ENCODE results near the gene RASL11B.

RASL11B gene

DNA sequence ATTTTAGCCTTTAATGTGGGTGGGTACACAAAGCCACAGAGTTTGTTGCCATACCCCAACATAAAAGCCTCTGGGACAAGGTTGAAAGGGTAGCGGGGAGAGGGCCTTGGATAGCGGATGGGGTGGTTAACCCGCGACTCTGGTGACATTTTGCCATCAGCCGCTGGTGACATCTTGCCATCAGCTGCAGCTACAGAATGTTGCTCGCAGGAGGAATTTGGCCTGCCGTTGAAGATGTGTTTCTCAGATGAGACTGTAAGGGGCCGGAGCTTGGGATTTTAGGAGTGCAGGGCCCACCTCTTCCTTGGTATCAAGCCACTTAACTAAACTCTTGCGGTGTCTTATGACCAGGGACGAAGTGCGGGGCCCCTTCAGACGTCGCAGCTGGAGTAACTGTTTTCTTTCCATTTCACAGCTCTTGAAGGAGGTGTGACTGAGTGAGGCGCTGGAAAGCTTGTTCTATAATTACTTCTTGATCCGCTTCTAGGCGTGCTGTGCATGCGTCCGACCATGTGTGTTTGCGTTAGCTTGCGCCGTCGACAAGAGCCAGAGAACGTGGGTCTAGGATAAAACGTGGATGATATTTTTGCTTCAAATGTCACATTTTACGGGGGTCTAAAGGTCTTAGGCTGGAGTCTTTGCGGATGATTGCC is 820 bp upstream of the RASL11B start:
- H3K9me3 Mint-ChIP-seq = no peaks in the 10 kb centered on the region
- H3K36me3 Mint-ChIP-seq = peaks cover 4% of the 10 kb centered on the region
- H3K27ac Mint-ChIP-seq = no peak overlapping the region
- peaks cover 5% of the 10 kb centered on the region for H3K4me1 Mint-ChIP-seq
- peaks cover 24% of the 10 kb centered on the region for H3K27me3 Mint-ChIP-seq
- H3K4me3 Mint-ChIP-seq = peak overlapping the region; percentile 81

DNA sequence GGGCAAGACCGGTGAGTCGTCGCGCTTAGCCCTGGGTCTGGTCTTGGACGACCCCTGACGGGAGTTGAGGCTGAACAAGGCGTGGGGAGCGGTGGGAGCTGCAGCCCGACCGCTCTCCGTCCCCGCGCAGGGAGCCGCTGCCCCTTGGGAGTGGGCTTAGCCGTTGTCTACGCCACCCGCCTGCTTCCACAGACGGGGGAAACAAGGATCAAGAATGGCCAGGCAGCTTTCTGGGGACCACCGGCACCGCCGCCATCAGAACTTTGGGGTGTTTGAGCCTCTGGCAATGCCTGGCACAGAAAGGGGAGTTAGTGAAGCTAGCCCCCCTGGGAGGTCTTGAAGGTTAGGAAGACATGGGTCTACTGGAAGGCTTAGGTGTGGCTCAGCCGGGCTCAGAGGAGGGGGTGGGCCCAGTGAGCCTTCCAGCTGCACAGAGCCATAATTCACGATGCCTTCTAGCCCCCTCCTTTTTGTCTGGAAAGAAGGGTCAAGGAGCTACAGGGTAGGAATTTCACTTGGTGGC is 583 bp downstream of the RASL11B start:
- Mint-ChIP-seq H3K9me3 (no peaks in the 10 kb centered on the region), H3K27ac (no peak overlapping the region), H3K4me3 (peak overlapping the region; percentile 70), H3K27me3 (peaks cover 18% of the 10 kb centered on the region), H3K4me1 (peaks cover 5% of the 10 kb centered on the region), H3K36me3 (peaks cover 4% of the 10 kb centered on the region)

DNA sequence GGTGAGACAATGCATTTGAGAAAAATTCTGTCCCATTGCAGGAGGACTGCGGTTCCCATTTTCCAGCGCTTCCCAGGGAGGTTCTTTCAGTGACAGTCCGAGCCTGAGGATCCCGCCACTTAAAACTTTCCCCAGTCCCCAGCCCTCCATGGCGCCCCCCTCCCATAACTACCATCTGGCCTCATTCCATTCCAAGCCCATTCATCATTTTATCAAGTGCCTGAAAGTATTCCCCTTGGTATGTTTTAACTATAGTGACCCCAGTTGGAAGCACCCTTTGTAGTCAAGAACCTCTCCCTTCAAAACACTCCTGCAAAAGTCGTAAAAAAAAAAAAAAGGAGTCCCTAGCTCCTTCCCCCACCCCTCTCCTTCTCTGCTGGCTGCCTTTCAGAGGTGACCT is 1.2 kb downstream of the RASL11B start:
- H3K9me3 Mint-ChIP-seq = no peaks in the 10 kb centered on the region
- H3K27me3 Mint-ChIP-seq = peaks cover 16% of the 10 kb centered on the region
- H3K4me3 Mint-ChIP-seq = no peak overlapping the region

DNA sequence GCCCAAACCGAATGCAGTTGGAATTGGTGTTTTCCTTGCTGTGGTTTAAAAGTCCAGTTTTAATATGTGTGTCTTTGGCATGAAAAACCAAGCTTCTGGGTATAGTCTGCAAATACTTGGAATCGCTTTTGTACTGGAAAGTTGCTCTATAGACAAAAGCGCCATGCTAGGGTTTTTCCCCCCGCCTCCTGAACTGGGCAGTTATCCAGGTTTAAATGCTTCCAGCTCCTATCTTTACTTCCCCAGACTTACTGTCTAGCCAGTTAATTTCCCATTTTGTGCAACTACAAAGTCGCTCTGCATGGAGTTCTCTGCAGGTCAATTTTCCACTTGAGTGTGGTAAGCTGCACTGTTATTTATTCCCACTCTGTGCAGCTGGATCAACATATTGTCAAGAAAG is 2.7 kb downstream of the RASL11B start:
- Mint-ChIP-seq H3K4me3 (no peak overlapping the region), H3K4me1 (peaks cover 5% of the 10 kb centered on the region), H3K9me3 (no peaks in the 10 kb centered on the region), H3K36me3 (no peaks in the 10 kb centered on the region), H3K27ac (no peak overlapping the region), H3K27me3 (peaks cover 16% of the 10 kb centered on the region)

More for the DNA sequence above, 1.2 kb downstream of the RASL11B start:
- Mint-ChIP-seq H3K36me3 (peaks cover under 1% of the 10 kb centered on the region), H3K4me1 (peaks cover 5% of the 10 kb centered on the region), H3K27ac (no peak overlapping the region)

DNA sequence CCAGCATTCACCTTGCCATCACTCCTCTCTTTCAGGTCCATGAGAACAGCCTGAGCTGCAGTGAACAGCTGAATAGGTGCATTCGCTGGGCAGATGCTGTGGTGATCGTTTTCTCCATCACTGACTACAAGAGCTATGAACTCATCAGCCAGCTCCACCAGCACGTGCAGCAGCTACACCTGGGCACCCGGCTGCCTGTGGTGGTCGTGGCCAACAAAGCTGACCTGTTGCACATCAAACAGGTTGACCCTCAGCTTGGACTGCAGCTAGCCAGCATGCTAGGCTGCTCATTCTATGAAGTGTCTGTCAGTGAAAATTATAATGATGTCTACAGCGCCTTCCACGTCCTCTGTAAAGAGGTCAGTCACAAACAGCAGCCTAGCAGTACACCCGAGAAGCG is 3.2 kb downstream of the RASL11B start:
- no peaks in the 10 kb centered on the region for H3K36me3 Mint-ChIP-seq
- no peak overlapping the region for H3K4me3 Mint-ChIP-seq
- H3K4me1 Mint-ChIP-seq = peaks cover 5% of the 10 kb centered on the region
- no peak overlapping the region for H3K27ac Mint-ChIP-seq
- no peaks in the 10 kb centered on the region for H3K9me3 Mint-ChIP-seq
- H3K27me3 Mint-ChIP-seq = peaks cover 15% of the 10 kb centered on the region

DNA sequence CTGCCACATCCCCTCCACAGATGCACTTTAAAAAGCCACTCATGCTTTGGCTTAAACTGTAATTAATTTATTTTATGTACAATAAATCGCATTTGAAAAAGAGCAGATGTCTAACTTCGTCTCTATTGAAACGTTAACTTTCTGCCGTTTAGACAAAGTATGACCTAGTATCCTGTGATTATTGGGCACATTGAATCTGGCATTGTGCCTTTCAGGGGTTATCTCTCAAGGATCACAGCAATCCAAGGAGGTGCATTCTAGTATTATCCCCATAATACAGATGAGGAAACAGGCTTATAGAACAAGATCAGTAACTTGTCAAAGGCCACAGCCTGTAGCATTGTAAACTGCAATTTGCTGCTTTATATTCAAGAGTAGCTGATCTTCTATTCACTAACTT is 4.6 kb downstream of the RASL11B start:
- Mint-ChIP-seq H3K4me1 (no peaks in the 10 kb centered on the region), H3K9me3 (no peaks in the 10 kb centered on the region), H3K27me3 (peaks cover 5% of the 10 kb centered on the region), H3K36me3 (peaks cover 3% of the 10 kb centered on the region), H3K27ac (no peak overlapping the region), H3K4me3 (no peak overlapping the region)

DNA sequence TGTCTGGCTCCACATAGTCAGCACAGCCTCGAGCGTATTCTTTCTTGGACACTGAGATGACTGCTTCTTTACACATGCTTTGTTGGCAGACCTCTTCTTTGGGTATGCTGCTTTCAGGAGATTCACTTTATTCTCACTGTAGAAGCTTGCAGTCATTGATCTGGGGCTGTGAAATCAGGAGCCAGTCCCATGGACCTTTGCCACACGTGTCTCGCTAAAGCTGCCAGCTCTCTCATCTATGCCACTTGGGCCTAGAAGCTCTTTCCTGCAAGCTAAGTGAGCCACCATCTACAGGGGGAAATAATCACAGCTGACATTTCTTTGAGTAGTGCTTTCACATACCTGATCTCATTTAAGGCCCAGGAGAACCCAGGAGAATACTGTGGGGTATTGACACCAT is 5.0 kb downstream of the RASL11B start:
- peaks cover 5% of the 10 kb centered on the region for H3K27me3 Mint-ChIP-seq
- no peaks in the 10 kb centered on the region for H3K9me3 Mint-ChIP-seq
- H3K4me3 Mint-ChIP-seq = no peak overlapping the region
- H3K27ac Mint-ChIP-seq = no peak overlapping the region
- H3K36me3 Mint-ChIP-seq = peaks cover 3% of the 10 kb centered on the region
- H3K4me1 Mint-ChIP-seq = no peaks in the 10 kb centered on the region

DNA sequence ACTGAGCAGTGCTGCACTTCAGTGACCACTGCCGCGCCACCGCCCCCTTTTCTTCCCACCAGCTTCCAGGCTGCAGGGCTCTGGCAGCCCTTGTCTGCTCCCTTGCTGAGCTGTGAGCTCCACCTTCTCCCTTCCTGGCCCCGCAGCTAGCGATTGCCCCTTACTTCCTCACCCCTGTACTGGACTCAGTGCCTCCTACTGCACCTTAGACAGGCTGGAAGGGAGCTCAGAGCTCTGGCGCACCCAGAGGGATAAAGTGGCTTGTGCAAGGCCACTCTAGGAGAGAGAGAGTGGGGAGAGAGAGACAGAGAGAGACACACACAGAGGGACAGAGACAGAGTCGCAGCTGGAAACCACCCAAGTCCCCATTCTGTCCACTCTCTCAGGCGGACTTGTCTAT is 6.0 kb downstream of the RASL11B start:
- Mint-ChIP-seq H3K36me3 (peaks cover 8% of the 10 kb centered on the region), H3K9me3 (no peaks in the 10 kb centered on the region), H3K4me3 (no peak overlapping the region), H3K27ac (no peak overlapping the region), H3K27me3 (peaks cover 5% of the 10 kb centered on the region), H3K4me1 (no peaks in the 10 kb centered on the region)

DNA sequence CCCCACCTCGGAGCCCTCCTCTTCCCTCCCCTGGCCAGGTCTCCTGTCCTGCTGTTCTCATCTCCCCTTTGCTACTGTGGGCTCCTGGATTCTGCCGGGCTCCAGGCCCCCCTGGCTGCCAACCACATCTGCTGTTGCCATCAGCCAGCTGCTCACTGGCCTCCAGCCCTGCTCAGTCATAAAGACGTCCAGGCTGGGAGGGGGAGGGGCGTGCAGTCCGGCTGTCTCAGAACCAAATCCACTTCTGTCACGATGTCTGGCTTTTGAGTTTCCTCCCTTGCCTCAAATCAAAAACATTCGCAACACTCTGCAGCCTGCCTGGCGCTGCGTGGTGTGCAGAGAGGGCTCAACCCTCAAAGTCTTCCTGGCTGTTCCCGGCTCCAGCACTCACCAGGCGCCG is 7.1 kb downstream of the RASL11B start:
- Mint-ChIP-seq H3K27me3 (peaks cover under 1% of the 10 kb centered on the region), H3K36me3 (peaks cover 11% of the 10 kb centered on the region), H3K9me3 (no peaks in the 10 kb centered on the region), H3K4me3 (no peak overlapping the region), H3K27ac (no peak overlapping the region), H3K4me1 (no peaks in the 10 kb centered on the region)

DNA sequence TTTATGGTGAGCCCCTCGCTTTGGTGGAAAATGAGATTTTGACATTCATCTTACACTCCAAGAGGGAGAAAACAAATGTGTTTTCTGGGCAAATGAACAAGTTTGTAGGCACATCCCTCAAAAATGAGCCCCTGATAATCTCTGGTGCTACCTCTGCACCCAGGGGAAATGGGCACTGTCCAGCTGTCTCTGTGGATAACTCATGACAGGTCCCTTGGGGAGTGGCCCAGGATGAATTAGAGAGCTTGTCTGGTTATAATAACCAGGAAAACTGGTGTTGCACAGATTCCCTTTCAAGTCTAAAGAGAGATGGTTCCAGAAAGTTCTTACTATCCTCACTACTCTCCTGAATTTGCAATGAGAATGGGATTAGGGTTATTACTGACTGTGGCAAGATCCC is 7.5 kb downstream of the RASL11B start:
- no peaks in the 10 kb centered on the region for H3K9me3 Mint-ChIP-seq
- no peaks in the 10 kb centered on the region for H3K27me3 Mint-ChIP-seq
- H3K4me1 Mint-ChIP-seq = no peaks in the 10 kb centered on the region
- H3K36me3 Mint-ChIP-seq = peaks cover 11% of the 10 kb centered on the region
- no peak overlapping the region for H3K4me3 Mint-ChIP-seq
- no peak overlapping the region for H3K27ac Mint-ChIP-seq

DNA sequence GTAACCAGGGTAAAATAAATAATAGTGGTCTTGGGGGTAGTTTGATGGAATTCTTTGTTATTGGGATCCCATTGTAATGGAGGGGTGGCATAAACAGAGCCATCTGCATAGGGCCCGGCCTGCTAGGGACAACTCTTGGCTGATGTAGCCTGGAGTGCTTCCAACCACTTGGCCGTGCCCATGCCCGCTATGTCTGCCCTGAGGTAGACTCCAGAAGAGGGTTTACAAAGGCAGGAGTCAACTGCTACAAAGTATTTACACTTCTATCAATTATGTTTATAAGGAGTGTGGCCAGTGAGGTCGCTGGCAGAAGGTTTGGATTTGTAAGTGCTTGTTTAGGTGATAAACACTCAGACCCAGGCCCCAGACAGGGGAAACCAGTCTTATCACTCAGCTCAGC is 8.1 kb downstream of the RASL11B start:
- H3K4me1 Mint-ChIP-seq = no peaks in the 10 kb centered on the region
- H3K9me3 Mint-ChIP-seq = no peaks in the 10 kb centered on the region
- H3K27me3 Mint-ChIP-seq = no peaks in the 10 kb centered on the region
- no peak overlapping the region for H3K27ac Mint-ChIP-seq
- H3K36me3 Mint-ChIP-seq = peaks cover 11% of the 10 kb centered on the region
- no peak overlapping the region for H3K4me3 Mint-ChIP-seq

DNA sequence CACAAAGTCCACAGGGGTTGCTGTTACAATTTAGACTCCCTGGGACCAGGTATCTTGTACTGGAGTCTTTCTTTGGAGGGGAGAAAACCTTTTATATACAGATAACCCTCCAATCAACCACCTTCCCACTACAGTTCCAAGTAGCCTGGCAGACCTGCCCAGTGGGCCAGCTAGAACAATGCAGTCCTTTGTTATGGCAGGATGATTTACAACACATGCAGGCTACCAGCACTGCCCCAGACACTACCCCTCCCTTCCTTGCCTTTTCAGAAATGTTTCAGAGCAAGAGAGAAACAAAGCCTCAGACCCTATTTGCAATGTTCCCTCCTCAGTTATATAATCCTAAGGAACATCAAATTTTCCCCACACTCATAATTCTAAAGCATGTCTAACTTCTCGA is 11.1 kb downstream of the RASL11B start:
- Mint-ChIP-seq H3K27me3 (no peaks in the 10 kb centered on the region), H3K27ac (no peak overlapping the region), H3K36me3 (peaks cover 20% of the 10 kb centered on the region), H3K9me3 (no peaks in the 10 kb centered on the region), H3K4me1 (peaks cover 18% of the 10 kb centered on the region), H3K4me3 (no peak overlapping the region)

DNA sequence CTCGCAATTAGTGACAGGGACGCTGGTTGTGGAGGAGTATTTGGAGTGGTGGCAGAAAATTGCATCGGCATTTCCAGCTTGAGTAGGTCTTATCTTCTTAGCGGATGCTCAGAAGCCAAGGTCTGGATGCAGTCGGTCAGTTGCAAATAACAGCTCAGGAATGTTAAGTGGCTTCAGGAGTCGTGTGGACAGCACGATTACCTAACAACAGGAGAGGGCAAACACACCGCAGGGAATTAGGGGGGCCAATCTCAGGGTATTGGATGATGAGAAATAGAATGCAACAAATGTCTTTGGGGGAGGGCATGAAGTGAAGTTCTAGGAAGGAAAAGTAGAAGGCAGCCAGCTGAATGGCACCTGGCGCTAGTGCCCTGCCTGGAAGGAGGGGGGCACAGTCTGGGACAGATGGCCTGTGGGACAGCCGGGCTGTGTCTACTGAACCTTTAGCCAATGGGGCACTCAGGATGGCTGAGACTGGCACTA is 11.8 kb downstream of the RASL11B start:
- peaks cover 18% of the 10 kb centered on the region for H3K4me1 Mint-ChIP-seq
- no peak overlapping the region for H3K4me3 Mint-ChIP-seq
- H3K9me3 Mint-ChIP-seq = no peaks in the 10 kb centered on the region
- peaks cover 22% of the 10 kb centered on the region for H3K36me3 Mint-ChIP-seq
- H3K27me3 Mint-ChIP-seq = no peaks in the 10 kb centered on the region
- no peak overlapping the region for H3K27ac Mint-ChIP-seq

DNA sequence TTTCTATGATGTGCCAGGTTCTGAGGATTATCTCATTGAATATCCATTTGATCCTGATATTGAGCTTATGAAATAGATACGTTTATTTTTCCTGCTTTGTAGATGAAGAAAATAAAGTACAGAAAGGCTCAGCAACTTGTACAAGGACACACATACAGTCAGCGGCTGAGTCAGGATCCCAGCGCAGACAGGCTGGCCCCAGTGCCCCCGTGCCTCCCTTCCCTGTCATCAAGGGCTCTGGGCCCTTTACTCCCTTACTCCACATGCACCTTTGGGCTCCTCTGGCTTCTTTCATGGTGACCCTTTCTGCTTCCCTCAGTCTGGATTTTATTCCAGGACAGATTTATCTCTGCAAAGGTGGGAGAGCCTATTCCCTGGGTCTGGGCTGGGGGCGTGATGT is 12.8 kb downstream of the RASL11B start:
- H3K27ac Mint-ChIP-seq = no peak overlapping the region

DNA sequence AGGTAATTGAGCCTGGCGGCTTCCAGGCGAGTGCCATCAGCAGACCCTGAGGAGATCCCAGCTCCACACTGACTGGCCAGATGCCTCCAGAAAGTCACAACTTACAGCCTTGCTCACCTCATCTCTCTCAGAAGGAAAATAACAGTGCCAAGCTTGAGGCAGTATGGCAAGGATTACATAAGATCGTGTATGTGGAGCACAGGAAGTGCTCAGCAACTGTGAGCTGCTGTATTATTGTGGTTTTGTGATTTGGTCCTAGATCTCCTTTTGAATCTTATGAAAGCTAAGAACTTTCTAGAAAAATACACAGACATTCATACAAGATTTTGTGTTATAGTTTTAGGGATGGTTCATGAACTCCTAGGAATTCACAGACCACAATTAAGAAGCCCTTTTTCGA is 14.0 kb downstream of the RASL11B start:
- Mint-ChIP-seq H3K4me1 (peaks cover 18% of the 10 kb centered on the region), H3K4me3 (no peak overlapping the region), H3K27ac (no peak overlapping the region), H3K9me3 (no peaks in the 10 kb centered on the region), H3K27me3 (no peaks in the 10 kb centered on the region), H3K36me3 (peaks cover 24% of the 10 kb centered on the region)

More for the DNA sequence above, 12.8 kb downstream of the RASL11B start:
- Mint-ChIP-seq H3K4me3 (no peak overlapping the region), H3K9me3 (no peaks in the 10 kb centered on the region), H3K27me3 (no peaks in the 10 kb centered on the region), H3K4me1 (peaks cover 18% of the 10 kb centered on the region), H3K36me3 (peaks cover 24% of the 10 kb centered on the region)

DNA sequence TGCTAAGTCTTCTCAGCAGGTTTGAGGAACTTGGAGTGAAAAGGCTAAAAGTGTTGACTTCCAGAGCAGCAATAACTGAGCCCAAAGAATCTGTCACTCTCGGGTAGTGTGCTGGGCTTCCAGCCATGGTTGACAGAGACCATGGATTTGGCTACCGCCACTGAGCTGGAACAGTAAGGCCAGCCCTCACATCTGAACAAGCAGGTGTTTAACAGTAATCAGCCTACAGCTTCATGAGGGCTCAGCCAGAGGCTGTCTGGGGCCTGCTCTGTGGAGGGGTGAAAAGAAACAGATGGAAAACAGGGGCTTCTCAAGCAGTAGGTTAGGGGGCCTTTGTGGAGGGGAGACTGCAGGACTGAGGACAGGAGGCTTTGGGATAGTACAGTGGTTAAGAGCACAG is 14.9 kb downstream of the RASL11B start:
- Mint-ChIP-seq H3K9me3 (no peaks in the 10 kb centered on the region), H3K4me1 (peaks cover 18% of the 10 kb centered on the region), H3K4me3 (no peak overlapping the region), H3K27ac (no peak overlapping the region), H3K27me3 (no peaks in the 10 kb centered on the region), H3K36me3 (peaks cover 30% of the 10 kb centered on the region)

DNA sequence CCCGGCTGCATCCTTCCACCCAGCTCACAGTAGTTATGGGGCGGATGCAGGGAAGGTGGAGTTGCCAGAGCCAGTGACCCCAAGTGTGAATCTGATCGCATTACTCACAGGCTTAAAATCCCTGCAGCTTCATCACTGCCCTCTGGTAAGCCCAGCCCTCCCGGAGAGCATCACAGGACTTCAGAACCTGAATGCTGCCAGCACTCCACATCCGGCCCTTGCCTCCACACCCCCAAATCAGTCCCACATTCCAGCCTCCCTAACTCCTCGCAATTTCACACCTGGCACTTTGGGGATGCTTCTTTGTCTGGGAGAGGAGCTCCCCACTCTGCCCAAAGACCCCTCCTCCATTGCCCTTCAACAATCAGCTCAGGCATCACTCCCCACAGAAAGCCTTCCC is 15.6 kb downstream of the RASL11B start:
- H3K4me1 Mint-ChIP-seq = peaks cover 18% of the 10 kb centered on the region
- H3K4me3 Mint-ChIP-seq = no peak overlapping the region
- no peaks in the 10 kb centered on the region for H3K27me3 Mint-ChIP-seq
- peaks cover 29% of the 10 kb centered on the region for H3K36me3 Mint-ChIP-seq
- no peaks in the 10 kb centered on the region for H3K9me3 Mint-ChIP-seq
- no peak overlapping the region for H3K27ac Mint-ChIP-seq
